ENCODE data around the gene RRP36. TPM values are rescaled to one million over a fixed set of nuclear protein-coding genes. Genes with fewer than 3 reads are reported as not detected.

RRP36 gene
- total RNA-seq, 1 donor from 2014 or later, result 89.1 TPM

DNA sequence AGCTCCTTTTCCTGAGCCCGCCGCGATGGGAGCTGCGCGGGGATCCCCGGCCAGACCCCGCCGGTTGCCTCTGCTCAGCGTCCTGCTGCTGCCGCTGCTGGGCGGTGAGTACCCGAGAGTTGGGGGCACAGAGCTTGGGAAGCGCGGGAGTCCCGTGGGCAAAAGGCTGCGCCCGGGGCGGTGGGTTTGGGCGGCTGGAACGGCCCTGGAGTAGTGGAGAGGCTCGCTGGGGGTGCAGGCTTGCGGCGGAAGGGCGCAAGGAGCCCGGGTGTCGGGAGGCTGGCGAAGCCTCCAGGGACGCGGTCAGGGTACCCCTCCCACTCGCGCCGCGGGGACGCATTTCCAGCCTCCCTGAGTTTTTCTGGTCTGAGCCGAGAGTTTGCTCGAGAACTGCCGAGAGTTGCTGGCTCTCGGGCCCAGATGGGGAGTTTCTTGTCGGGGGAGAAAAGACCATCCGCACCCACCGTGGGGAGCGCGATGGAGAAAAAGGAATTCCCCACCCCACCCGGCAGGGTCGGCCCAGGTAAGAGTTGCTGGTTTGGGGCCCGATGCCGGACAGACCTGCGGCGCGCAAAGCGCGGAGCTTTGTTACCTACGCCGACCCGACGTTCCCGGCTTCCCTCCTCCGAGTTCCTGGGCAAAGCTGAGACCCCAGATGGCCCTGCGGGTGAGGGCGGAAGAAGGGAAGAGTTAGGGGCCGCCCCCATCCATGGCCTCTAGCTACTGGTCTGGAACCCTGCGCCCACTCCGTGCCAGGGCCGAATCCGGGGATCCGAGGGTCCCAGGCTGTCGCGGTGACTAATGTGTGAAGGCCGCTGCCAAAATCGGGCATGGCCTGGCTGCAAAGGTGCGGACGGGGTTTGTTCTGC lies 55.3 kb downstream of the RRP36 start:
- no peaks in the 10 kb centered on the region for H3K9me3 Mint-ChIP-seq
- no peaks in the 10 kb centered on the region for H3K27me3 Mint-ChIP-seq (ENCODE audit: low read depth)
- H3K27ac Mint-ChIP-seq (ENCODE audit: unreplicated experiment), result peak overlapping the region; percentile 91
- peaks cover 26% of the 10 kb centered on the region for H3K4me1 Mint-ChIP-seq
- H3K4me3 Mint-ChIP-seq, result peak overlapping the region; percentile 94
- no peaks in the 10 kb centered on the region for H3K36me3 Mint-ChIP-seq (ENCODE audit: low read depth)
- DNase-seq (ENCODE audit: low read depth, low spot score), result peak; percentile 48
- TF ChIP-seq, protein P1, sequence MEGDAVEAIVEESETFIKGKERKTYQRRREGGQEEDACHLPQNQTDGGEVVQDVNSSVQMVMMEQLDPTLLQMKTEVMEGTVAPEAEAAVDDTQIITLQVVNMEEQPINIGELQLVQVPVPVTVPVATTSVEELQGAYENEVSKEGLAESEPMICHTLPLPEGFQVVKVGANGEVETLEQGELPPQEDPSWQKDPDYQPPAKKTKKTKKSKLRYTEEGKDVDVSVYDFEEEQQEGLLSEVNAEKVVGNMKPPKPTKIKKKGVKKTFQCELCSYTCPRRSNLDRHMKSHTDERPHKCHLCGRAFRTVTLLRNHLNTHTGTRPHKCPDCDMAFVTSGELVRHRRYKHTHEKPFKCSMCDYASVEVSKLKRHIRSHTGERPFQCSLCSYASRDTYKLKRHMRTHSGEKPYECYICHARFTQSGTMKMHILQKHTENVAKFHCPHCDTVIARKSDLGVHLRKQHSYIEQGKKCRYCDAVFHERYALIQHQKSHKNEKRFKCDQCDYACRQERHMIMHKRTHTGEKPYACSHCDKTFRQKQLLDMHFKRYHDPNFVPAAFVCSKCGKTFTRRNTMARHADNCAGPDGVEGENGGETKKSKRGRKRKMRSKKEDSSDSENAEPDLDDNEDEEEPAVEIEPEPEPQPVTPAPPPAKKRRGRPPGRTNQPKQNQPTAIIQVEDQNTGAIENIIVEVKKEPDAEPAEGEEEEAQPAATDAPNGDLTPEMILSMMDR (conservative IDR thresholded peaks at IDR 0.05), result no peak

DNA sequence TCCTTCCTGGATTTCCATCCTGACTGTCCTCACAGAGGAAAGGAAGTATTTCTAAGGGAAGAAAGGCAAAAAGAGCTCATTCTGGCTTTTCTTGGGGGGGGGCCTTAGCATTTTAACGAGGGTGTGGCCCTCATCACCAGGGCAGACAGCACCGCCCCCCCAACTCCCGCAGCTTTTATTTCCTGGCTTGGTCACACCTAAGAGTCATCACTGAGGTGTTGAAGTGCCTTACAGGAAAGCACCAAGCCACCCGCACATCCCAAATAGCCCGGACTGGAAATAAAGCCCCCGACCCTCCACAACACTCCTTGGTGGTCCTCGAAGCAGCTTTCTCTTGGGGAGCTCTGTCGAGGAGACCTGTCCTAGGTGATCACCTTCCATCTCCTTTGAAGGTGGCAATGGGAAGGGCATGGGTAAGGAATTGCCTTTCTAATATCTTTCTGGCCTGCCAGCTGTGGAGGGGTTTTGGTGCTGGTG lies 55.9 kb downstream of the RRP36 start:
- no peaks in the 10 kb centered on the region for H3K27me3 Mint-ChIP-seq (ENCODE audit: low read depth)
- H3K36me3 Mint-ChIP-seq (ENCODE audit: low read depth), result no peaks in the 10 kb centered on the region
- DNase-seq (ENCODE audit: low read depth, low spot score), result no peak
- H3K27ac Mint-ChIP-seq (ENCODE audit: unreplicated experiment), result peak overlapping the region; percentile 91
- no peaks in the 10 kb centered on the region for H3K9me3 Mint-ChIP-seq
- peak overlapping the region; percentile 94 for H3K4me3 Mint-ChIP-seq
- TF ChIP-seq, protein P1 (conservative IDR thresholded peaks at IDR 0.05), result no peak
- peaks cover 26% of the 10 kb centered on the region for H3K4me1 Mint-ChIP-seq

DNA sequence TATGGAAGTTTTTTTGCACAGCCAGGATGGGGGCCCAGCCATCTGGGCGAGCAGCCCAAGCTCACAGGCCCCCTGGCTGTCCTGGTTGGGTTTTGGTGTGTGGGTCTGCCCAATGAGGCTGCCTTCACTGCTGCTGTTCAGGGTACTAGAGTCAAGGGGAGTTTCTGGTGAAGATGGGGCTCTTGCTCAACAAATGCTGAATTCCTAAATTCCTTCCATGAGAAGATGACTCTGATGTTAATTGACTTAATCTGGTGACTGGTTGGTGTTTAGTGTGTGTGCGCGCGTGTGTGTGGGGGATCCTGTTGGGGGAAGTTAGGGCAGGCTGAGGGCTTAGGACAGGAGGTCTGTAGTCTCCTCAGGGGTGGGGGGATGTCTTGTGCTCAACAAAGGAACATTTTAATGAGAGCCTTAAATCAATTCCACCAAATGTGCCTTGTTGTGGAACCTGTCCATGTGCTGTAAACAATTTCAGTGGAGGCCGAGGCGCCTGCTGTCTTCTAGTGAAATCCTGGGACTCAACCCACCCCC lies 56.6 kb downstream of the RRP36 start:
- no peak for DNase-seq (ENCODE audit: low read depth, low spot score)
- Mint-ChIP-seq H3K4me1 (peaks cover 26% of the 10 kb centered on the region), H3K4me3 (peak overlapping the region; percentile 94), H3K9me3 (no peaks in the 10 kb centered on the region), H3K36me3 (ENCODE audit: low read depth) (no peaks in the 10 kb centered on the region), H3K27ac (ENCODE audit: unreplicated experiment) (no peak overlapping the region), H3K27me3 (ENCODE audit: low read depth) (no peaks in the 10 kb centered on the region)
- TF ChIP-seq, protein P1 (conservative IDR thresholded peaks at IDR 0.05), result no peak

DNA sequence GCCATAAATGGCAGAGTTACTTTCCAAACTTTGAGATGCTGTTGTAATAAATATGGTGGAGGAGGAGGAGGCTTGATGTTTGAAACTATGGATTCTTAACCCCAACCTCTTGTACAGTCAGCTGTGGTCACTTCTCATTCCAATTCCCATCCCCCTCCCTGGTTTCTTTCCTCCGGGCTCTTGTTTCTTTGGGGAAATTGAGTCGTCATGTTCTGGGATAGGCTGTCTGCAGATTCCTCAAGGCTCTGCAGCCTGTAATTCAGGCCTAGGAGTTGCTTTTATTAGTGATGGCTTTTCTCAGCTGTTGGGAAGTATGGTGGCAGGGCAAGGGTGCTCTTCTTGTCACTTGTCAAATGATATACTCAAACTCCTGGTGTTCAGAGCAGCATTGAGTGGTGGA lies 57.3 kb downstream of the RRP36 start:
- TF ChIP-seq, protein P1 (conservative IDR thresholded peaks at IDR 0.05), result no peak
- Mint-ChIP-seq H3K27ac (ENCODE audit: unreplicated experiment) (no peak overlapping the region), H3K9me3 (no peaks in the 10 kb centered on the region), H3K4me3 (peak overlapping the region; percentile 94), H3K27me3 (ENCODE audit: low read depth) (no peaks in the 10 kb centered on the region), H3K4me1 (peaks cover 26% of the 10 kb centered on the region), H3K36me3 (ENCODE audit: low read depth) (no peaks in the 10 kb centered on the region)
- DNase-seq (ENCODE audit: low read depth, low spot score), result no peak

Other genes starting within 250 kb of the RRP36 start
- gene BICRAL, start 239.6 kb upstream of the RRP36 start, total RNA-seq, result 6.2 and 6.7 TPM in 2 replicates
- gene RPL7L1, start 142.0 kb upstream of the RRP36 start, total RNA-seq, result 103 and 105 TPM in 2 replicates
- not detected in 2 replicates for gene PTCRA, start 105.6 kb upstream of the RRP36 start, total RNA-seq
- gene CNPY3, start 92.1 kb upstream of the RRP36 start, total RNA-seq, result 61.3 and 62.6 TPM in 2 replicates
- gene GNMT, start 60.9 kb upstream of the RRP36 start, total RNA-seq, result 1.5 and 1.8 TPM in 2 replicates
- 21.7 and 22.5 TPM in 2 replicates for gene PEX6, start 42.4 kb upstream of the RRP36 start, total RNA-seq
- gene PPP2R5D, start 37.1 kb upstream of the RRP36 start, total RNA-seq, result 67.5 and 67.6 TPM in 2 replicates
- 94.7 and 102 TPM in 2 replicates for gene MEA1, start 7.7 kb upstream of the RRP36 start, total RNA-seq
- gene KLHDC3, start 7.4 kb upstream of the RRP36 start, total RNA-seq, result 105 and 109 TPM in 2 replicates
- gene CUL7, start 32.2 kb downstream of the RRP36 start, total RNA-seq, result 40.6 and 42.9 TPM in 2 replicates
- 45.7 and 56.8 TPM in 2 replicates for gene MRPL2, start 37.8 kb downstream of the RRP36 start, total RNA-seq
- gene KLC4, start 38.0 kb downstream of the RRP36 start, total RNA-seq, result 16.7 and 20.3 TPM in 2 replicates
- gene PTK7, start 54.7 kb downstream of the RRP36 start, total RNA-seq, result 101 and 106 TPM in 2 replicates
- 37.5 and 37.8 TPM in 2 replicates for gene SRF, start 149.6 kb downstream of the RRP36 start, total RNA-seq
- gene CUL9, start 160.6 kb downstream of the RRP36 start, total RNA-seq, result 37.2 and 37.5 TPM in 2 replicates
- 50.3 and 55.1 TPM in 2 replicates for gene DNPH1, start 207.9 kb downstream of the RRP36 start, total RNA-seq
- 5.1 and 5.4 TPM in 2 replicates for gene TTBK1, start 221.9 kb downstream of the RRP36 start, total RNA-seq